ENCODE results near the gene AIPL1. TPM values are rescaled to one million over a fixed set of nuclear protein-coding genes. Genes with fewer than 3 reads are reported as not detected.
A peak's percentile ranks its signal among the peaks of the same experiment; 100 is the strongest.

Gene AIPL1
- total RNA-seq, 1 donor from 2014 or later: not detected

DNA sequence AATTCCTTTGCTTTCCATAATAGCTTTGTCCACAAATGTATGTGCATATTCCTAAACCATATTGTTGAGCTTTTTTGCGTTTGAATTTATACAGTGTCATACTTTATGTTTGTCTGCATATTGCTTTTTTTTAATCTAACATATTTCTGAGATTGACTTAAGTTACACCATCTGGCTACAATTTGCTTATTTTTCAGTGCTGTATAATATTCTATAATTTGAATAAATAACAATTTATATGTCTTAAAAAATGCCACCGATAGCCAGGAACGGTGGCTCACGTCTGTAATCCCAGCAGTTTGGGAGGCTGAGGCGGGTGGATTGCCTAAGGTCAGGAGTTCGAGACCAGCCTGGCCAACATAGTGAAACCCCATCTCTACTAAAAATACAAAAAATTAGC is 7.9 kb upstream of the AIPL1 start:
- no peaks in the 10 kb centered on the region for H3K36me3 ChIP-seq
- no peaks in the 10 kb centered on the region for H3K9me3 ChIP-seq
- H3K4me3 ChIP-seq: no peak overlapping the region
- peaks cover 0 to 5% of the 10 kb centered on the region in 2 donors for H3K4me1 ChIP-seq
- intact Hi-C loops (cut with DNase I): loop anchor here (5.0 to 10.0 kb wide), 3 partner anchors 210 to 958 kb away; partner anchors contain the start of genes C17orf100, DERL2, MED31 and MIS12
- DNase-seq (ENCODE audit: low spot score in 2 of 2): no peak
- H3K27me3 ChIP-seq: no peaks in the 10 kb centered on the region
- TF ChIP-seq, protein P1, sequence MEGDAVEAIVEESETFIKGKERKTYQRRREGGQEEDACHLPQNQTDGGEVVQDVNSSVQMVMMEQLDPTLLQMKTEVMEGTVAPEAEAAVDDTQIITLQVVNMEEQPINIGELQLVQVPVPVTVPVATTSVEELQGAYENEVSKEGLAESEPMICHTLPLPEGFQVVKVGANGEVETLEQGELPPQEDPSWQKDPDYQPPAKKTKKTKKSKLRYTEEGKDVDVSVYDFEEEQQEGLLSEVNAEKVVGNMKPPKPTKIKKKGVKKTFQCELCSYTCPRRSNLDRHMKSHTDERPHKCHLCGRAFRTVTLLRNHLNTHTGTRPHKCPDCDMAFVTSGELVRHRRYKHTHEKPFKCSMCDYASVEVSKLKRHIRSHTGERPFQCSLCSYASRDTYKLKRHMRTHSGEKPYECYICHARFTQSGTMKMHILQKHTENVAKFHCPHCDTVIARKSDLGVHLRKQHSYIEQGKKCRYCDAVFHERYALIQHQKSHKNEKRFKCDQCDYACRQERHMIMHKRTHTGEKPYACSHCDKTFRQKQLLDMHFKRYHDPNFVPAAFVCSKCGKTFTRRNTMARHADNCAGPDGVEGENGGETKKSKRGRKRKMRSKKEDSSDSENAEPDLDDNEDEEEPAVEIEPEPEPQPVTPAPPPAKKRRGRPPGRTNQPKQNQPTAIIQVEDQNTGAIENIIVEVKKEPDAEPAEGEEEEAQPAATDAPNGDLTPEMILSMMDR (IDR thresholded peaks at IDR 0.05): no peak
- no peak overlapping the region for H3K27ac ChIP-seq

DNA sequence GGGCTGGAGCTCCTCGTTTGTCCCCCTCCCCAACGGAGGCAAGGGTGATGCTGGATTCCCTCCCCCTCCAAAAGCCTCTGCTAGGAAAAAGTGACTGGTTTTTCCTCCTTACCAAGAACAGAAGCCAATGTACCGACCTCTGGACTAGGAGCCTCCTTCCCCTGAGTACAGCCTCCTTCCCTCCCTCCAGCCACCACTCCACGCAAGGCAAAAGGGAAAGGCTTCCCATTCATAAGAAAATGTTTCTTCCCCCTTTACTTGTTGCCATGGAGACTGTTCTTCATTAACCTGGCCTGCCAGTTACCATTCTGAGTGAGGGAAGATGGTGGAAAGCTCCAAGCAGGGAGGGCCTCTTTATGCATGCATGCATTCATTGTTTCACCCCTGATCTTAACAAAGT is 5.0 kb upstream of the AIPL1 start:
- TF ChIP-seq, protein P1 (IDR thresholded peaks at IDR 0.05): no peak
- Histone ChIP-seq H3K27ac (no peak overlapping the region), H3K4me3 (no peak overlapping the region), H3K9me3 (no peaks in the 10 kb centered on the region), H3K4me1 (peaks cover 0 to 5% of the 10 kb centered on the region in 2 donors), H3K27me3 (no peaks in the 10 kb centered on the region), H3K36me3 (no peaks in the 10 kb centered on the region)
- intact Hi-C loops (cut with DNase I): loop anchor here (5.0 to 10.0 kb wide), 4 partner anchors 212 to 955 kb away; partner anchors contain the start of genes C17orf100, DERL2, MED31 and MIS12
- no peak for DNase-seq (ENCODE audit: low spot score in 2 of 2)

DNA sequence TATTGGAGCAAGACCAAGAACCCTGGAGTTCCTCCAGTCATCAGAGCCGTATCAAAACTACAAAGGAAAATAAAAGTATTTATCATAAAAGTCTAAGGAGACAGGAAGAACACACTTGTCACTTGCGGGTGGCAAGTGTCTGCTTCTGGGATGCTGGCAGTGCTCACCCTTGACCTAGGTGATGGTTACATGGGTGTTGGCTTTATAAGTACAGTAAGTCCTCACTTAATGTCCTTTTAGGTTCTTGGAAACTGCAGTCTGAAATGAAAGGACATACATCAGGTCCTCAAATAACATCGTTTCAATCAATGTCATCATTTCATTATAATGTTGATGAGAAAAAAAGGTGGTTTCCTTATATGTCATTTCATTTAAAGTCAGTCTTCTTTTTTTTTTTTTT is 3.0 kb upstream of the AIPL1 start:
- intact Hi-C loops (cut with DNase I): loop anchor here (5.0 kb wide), 1 partner anchor 851 kb away; no protein-coding TSS in a partner anchor
- Histone ChIP-seq H3K4me3 (no peak overlapping the region), H3K36me3 (no peaks in the 10 kb centered on the region), H3K4me1 (no peaks in the 10 kb centered on the region), H3K9me3 (no peaks in the 10 kb centered on the region), H3K27me3 (no peaks in the 10 kb centered on the region), H3K27ac (no peak overlapping the region)
- TF ChIP-seq, protein P1 (IDR thresholded peaks at IDR 0.05): no peak
- DNase-seq (ENCODE audit: low spot score in 2 of 2): no peak

DNA sequence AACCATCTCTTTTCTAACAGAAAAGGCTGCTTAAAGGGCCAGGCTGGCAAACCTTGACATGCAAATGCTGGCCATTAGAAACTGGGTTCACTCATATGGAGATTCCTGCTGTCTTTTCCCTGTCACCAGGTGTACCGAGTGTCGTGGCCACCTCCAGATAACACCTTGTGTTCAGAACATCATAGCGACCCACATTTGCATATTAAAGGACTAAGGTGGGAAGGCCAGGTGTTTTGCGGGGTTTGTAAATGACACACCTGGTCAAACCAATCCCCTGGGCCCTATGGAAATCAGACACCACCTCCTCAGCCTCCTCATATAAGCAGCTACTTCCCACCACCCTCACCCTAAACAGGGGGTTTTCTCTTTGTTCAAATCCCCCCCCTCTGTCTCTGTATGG is 2.5 kb upstream of the AIPL1 start:
- Histone ChIP-seq H3K9me3 (no peaks in the 10 kb centered on the region), H3K36me3 (no peaks in the 10 kb centered on the region), H3K27me3 (no peaks in the 10 kb centered on the region), H3K4me1 (no peaks in the 10 kb centered on the region), H3K27ac (no peak overlapping the region), H3K4me3 (no peak overlapping the region)
- TF ChIP-seq, protein P1 (IDR thresholded peaks at IDR 0.05): no peak
- intact Hi-C loops (cut with DNase I): loop anchor here (5.0 kb wide), 1 partner anchor 850 kb away; no protein-coding TSS in a partner anchor
- no peak for DNase-seq (ENCODE audit: low spot score in 2 of 2)

DNA sequence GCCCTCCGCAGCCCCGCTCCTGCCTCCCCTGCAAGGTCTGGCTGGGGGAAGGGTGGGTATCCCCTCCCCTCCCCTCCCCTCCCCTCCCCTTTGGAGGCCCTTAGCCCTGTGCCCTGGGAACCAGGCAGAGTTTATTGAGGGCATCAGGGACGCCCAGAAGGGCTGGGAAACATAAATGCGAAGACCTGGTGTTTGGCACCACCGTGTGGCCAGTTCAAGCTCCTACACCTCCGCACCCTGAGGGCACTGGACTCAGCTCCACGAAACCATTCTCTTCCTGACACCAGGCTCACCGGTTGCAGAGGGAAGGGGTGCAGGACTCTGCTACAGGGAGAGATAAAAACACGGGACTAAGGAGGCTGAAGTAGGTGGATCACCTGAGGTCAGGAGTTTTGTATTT is 1.0 kb upstream of the AIPL1 start:
- H3K4me3 ChIP-seq: no peak overlapping the region
- DNase-seq (ENCODE audit: low spot score in 2 of 2): no peak
- no peak overlapping the region for H3K27ac ChIP-seq
- peaks cover 0 to 3% of the 10 kb centered on the region in 2 donors for H3K9me3 ChIP-seq
- no peaks in the 10 kb centered on the region for H3K27me3 ChIP-seq
- intact Hi-C loops (cut with DNase I): loop anchor here (5.0 kb wide), 1 partner anchor 849 kb away; no protein-coding TSS in a partner anchor
- TF ChIP-seq, protein P1 (IDR thresholded peaks at IDR 0.05): peak; percentile 48 to 81 (median 76)
- no peaks in the 10 kb centered on the region for H3K36me3 ChIP-seq
- H3K4me1 ChIP-seq: no peaks in the 10 kb centered on the region

DNA sequence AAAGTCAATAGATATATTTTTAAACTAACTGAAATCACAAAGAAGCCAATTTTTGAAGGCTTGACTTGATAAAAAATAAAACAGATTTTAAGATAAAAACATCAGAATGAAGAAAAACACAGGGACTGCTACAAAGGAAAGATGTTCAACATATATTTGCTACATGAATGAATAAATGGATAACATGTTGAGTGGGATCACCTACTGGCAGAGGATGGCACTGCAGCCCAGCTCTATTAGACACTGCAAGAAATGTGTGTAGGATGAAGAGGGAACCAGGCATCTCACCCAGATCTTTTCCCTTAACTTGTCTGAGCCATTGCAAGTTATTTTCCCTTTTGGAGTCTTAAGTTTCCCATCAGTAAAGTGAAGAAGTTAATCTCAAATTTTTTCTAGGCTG is 4.2 kb downstream of the AIPL1 start:
- Histone ChIP-seq H3K27me3 (no peaks in the 10 kb centered on the region), H3K27ac (no peak overlapping the region), H3K4me1 (no peaks in the 10 kb centered on the region), H3K36me3 (no peaks in the 10 kb centered on the region), H3K4me3 (no peak overlapping the region), H3K9me3 (peaks cover 0 to 8% of the 10 kb centered on the region in 2 donors)
- TF ChIP-seq, protein P1 (IDR thresholded peaks at IDR 0.05): no peak
- DNase-seq (ENCODE audit: low spot score in 2 of 2): no peak
- intact Hi-C loops (cut with DNase I): no loop called here
